Kidney (tissue), 14 donors: ENCODE measurements around the gene LHX1. TPM values are rescaled to one million over a fixed set of nuclear protein-coding genes. Genes with fewer than 3 reads are reported as not detected.

Source experiments
- DNase-seq, 5 donors: peaks; one replicate each; pipeline ENCODE4 v3.0.0-alpha.2; 2013 to 2020
- FAIRE-seq: peaks from 2 replicates; lab custom pipeline; 2012; peaks lifted over from hg19 to GRCh38; lab: Jason Lieb, UNC
- H3K27ac ChIP-seq, 2 donors: one replicate each; pipeline ENCODE4 v1.7.0; 2013; ENCODE audit warnings: low read depth in 2 of 2, low read length in 2 of 2, inconsistent platforms in 1 of 2
- H3K27me3 ChIP-seq: one replicate; pipeline ENCODE4 v1.7.1; 2013; ENCODE audit warnings: low read length, inconsistent platforms; ENCODE audit not compliant: control insufficient read depth, insufficient read depth
- H3K36me3 ChIP-seq, 3 donors: one replicate each; pipeline versions ENCODE4 v1.7.0 to v1.7.1; 2013; ENCODE audit warnings: low read length in 3 of 3, control low read depth in 1 of 3, inconsistent platforms in 1 of 3; ENCODE audit not compliant: insufficient read depth in 3 of 3, control insufficient read depth in 2 of 3
- H3K4me1 ChIP-seq, 3 donors: one replicate each; pipeline versions ENCODE4 v1.7.0 to v1.7.1; 2013; ENCODE audit warnings: low read length in 3 of 3, inconsistent platforms in 1 of 3, low read depth in 1 of 3; ENCODE audit not compliant: control insufficient read depth in 2 of 3, insufficient read depth in 2 of 3
- H3K4me3 ChIP-seq, 3 donors: one replicate each; pipeline versions ENCODE4 v1.7.0 to v1.8.1; 2013; ENCODE audit warnings: low read length in 3 of 3, control low read depth in 1 of 3, inconsistent platforms in 1 of 3
- H3K9ac ChIP-seq, 3 donors: one replicate each; pipeline versions ENCODE4 v1.7.0 to v1.7.1; 2013; ENCODE audit warnings: low read length in 3 of 3, control low read depth in 1 of 3, inconsistent platforms in 1 of 3
- H3K9me3 ChIP-seq, 3 donors: one replicate each; pipeline versions ENCODE4 v1.7.0 to v1.7.1; 2013; ENCODE audit warnings: low read length in 3 of 3, control low read depth in 1 of 3, inconsistent platforms in 1 of 3; ENCODE audit not compliant: control insufficient read depth in 2 of 3, insufficient read depth in 1 of 3
- CTCF ChIP-seq: IDR thresholded peaks from 3 replicates; pipeline ENCODE4 v1.5.1; 2012; ENCODE audit warnings: mild to moderate bottlenecking, moderate library complexity, borderline replicate concordance; ENCODE audit not compliant: insufficient read depth; ENCODE audit errors: extremely low read depth
- intact Hi-C: fragments of 100-400 bp; cut with DNase I; formaldehyde crosslinking; loops from one replicate; pipeline ENCODE4 v1.11.1; 2022
- polyA plus RNA-seq: library from polyadenylated mRNA; stranded (reverse); fragments of 350-450 nt; fragmentation: Illumina TruSeq; extraction: RNeasy Lipid Tissue Mini Kit (QIAGEN cat#74804); gene quantifications from one replicate; pipeline ENCODE4 v1.2.3, GENCODE V29; 2014; ENCODE audit warnings: low read depth, low replicate concordance; ENCODE audit not compliant: insufficient read depth
- total RNA-seq: library from RNA; stranded (reverse); fragmentation: NEBNext Ultra II Directional; extraction: Animal tissue kit (Norgen Biotek cat#: 25700); gene quantifications from one replicate; pipeline ENCODE4 v1.2.1, GENCODE V29; 2021
- donor health status: control.
- donor health status: control.
- donor health status: control.
- donor health status: control.
- donor health status: control.
- donor health status: DM: yes; HTN: yes; CAD: no.
- donor health status: Normal renal cell carcinoma (clear cell type).

LHX1 gene
- total and polyA plus RNA-seq, 2 donors from 2014 or later = 10.6 to 18.4 TPM

- TF ChIP-seq CTCF = no peak
- Histone ChIP-seq H3K9me3 (no peaks in the 10 kb centered on the region), H3K4me3 (peak overlapping the region in 1 of 3 donors; percentile 6), H3K9ac (no peak overlapping the region), H3K4me1 (peaks cover 10 to 11% (median 10%) of the 10 kb centered on the region in 3 donors), H3K27me3 (peaks cover 20% of the 10 kb centered on the region), H3K27ac (peak overlapping the region in 1 of 2 donors; percentile 38), H3K36me3 (peaks cover 0 to 3% (median 0%) of the 10 kb centered on the region in 3 donors)
- DNase-seq = peak; percentile 37 to 81 (median 62)
- FAIRE-seq = no peak
- intact Hi-C loops = no loop called here
Observed at GRCh38 chr17:36928471-36929345, 8.6 kb upstream of the LHX1 start.

GRCh38 chr17:36929851-36930582, 7.3 kb upstream of the LHX1 start:
- Histone ChIP-seq H3K9me3 (no peaks in the 10 kb centered on the region), H3K27me3 (peaks cover 24% of the 10 kb centered on the region), H3K36me3 (peaks cover 0 to 3% (median 0%) of the 10 kb centered on the region in 3 donors), H3K27ac (peak overlapping the region in 1 of 2 donors; percentile 27), H3K9ac (no peak overlapping the region), H3K4me1 (peaks cover 10 to 15% (median 13%) of the 10 kb centered on the region in 3 donors), H3K4me3 (no peak overlapping the region)
- FAIRE-seq (no peak), DNase-seq (peak in 3 of 5 donors; percentile 29 to 47 (median 31))
- intact Hi-C loops = no loop called here
- TF ChIP-seq CTCF = no peak

GRCh38 chr17:36930583-36930900, 6.7 kb upstream of the LHX1 start:
- FAIRE-seq = no peak
- H3K27ac ChIP-seq = no peak overlapping the region
- DNase-seq = peak in 2 of 5 donors; percentile 24 to 25
- H3K4me3 ChIP-seq = no peak overlapping the region
- intact Hi-C loops = no loop called here
- no peaks in the 10 kb centered on the region for H3K9me3 ChIP-seq
- H3K36me3 ChIP-seq = peaks cover 0 to under 1% (median 0%) of the 10 kb centered on the region in 3 donors
- no peak for TF ChIP-seq CTCF
- H3K27me3 ChIP-seq = peaks cover 28% of the 10 kb centered on the region
- peaks cover 10 to 15% (median 13%) of the 10 kb centered on the region in 3 donors for H3K4me1 ChIP-seq
- no peak overlapping the region for H3K9ac ChIP-seq
